HEK293 (cell line): ENCODE data around the gene NHLRC2.
A peak's percentile ranks its signal among the peaks of the same experiment; 100 is the strongest.

Experiments used
- GFI1B ChIP-seq: fragments of 450-650 bp; formaldehyde crosslinking; IDR thresholded peaks from 2 replicates; pipeline ENCODE4 v1.5.1; 2016; ENCODE audit warnings: missing biosample characterization, missing genetic modification characterization
- GLI4 ChIP-seq: fragments of 450-650 bp; formaldehyde crosslinking; IDR thresholded peaks from 2 replicates; pipeline ENCODE4 v1.5.1; 2016; ENCODE audit warnings: missing biosample characterization, missing genetic modification characterization
- MYNN ChIP-seq: fragments of 450-650 bp; formaldehyde crosslinking; IDR thresholded peaks from 2 replicates; pipeline ENCODE4 v1.5.1; 2016; ENCODE audit warnings: missing biosample characterization, missing genetic modification characterization, borderline replicate concordance
- SALL2 ChIP-seq: fragments of 450-650 bp; formaldehyde crosslinking; IDR thresholded peaks from 2 replicates; pipeline ENCODE4 v1.5.0; 2017; ENCODE audit warnings: missing biosample characterization, mild to moderate bottlenecking, missing genetic modification characterization, borderline replicate concordance
- SCRT1 ChIP-seq: fragments of 450-650 bp; formaldehyde crosslinking; IDR thresholded peaks from 2 replicates; pipeline ENCODE4 v1.5.1; 2016; ENCODE audit warnings: missing biosample characterization, missing genetic modification characterization, borderline replicate concordance
- TRIM28 ChIP-seq: IDR thresholded peaks from 2 replicates; pipeline ENCODE4 v1.6.1; 2011; ENCODE audit warnings: low read length, control low read depth, borderline replicate concordance
- ZBTB1 ChIP-seq: fragments of 450-650 bp; formaldehyde crosslinking; IDR thresholded peaks from 2 replicates; pipeline ENCODE4 v1.5.1; 2016; ENCODE audit warnings: missing biosample characterization, missing genetic modification characterization
- ZFHX2 ChIP-seq: fragments of 450-650 bp; formaldehyde crosslinking; conservative IDR thresholded peaks from 2 replicates; pipeline ENCODE4 v1.5.1; 2016; ENCODE audit warnings: missing biosample characterization, missing genetic modification characterization
- ZIC2 ChIP-seq: fragments of 450-650 bp; formaldehyde crosslinking; IDR thresholded peaks from 2 replicates; pipeline ENCODE4 v1.5.1; 2016; ENCODE audit warnings: missing biosample characterization, missing genetic modification characterization
- ZNF133 ChIP-seq: fragments of 450-650 bp; formaldehyde crosslinking; IDR thresholded peaks from 2 replicates; pipeline ENCODE4 v1.5.1; 2016; ENCODE audit warnings: missing biosample characterization, missing genetic modification characterization
- ZNF146 ChIP-seq: fragments of 450-650 bp; formaldehyde crosslinking; IDR thresholded peaks from 2 replicates; pipeline ENCODE4 v1.5.1; 2016; ENCODE audit warnings: missing biosample characterization, missing genetic modification characterization
- ZNF175 ChIP-seq: fragments of 450-650 bp; formaldehyde crosslinking; IDR thresholded peaks from 2 replicates; pipeline ENCODE4 v1.5.1; 2016; ENCODE audit warnings: missing biosample characterization, missing genetic modification characterization
- ZNF2 ChIP-seq: fragments of 450-650 bp; formaldehyde crosslinking; IDR thresholded peaks from 2 replicates; pipeline ENCODE4 v1.5.1; 2016; ENCODE audit warnings: missing biosample characterization, missing genetic modification characterization
- ZNF324 ChIP-seq: fragments of 450-650 bp; formaldehyde crosslinking; IDR thresholded peaks from 2 replicates; pipeline ENCODE4 v1.5.1; 2016; ENCODE audit warnings: missing biosample characterization, missing genetic modification characterization
- ZNF366 ChIP-seq: fragments of 450-650 bp; formaldehyde crosslinking; conservative IDR thresholded peaks from 2 replicates; pipeline ENCODE4 v1.5.1; 2016; ENCODE audit warnings: missing biosample characterization, missing genetic modification characterization
- ZNF423 ChIP-seq: fragments of 450-650 bp; formaldehyde crosslinking; IDR thresholded peaks from 2 replicates; pipeline ENCODE4 v1.5.1; 2016; ENCODE audit warnings: missing biosample characterization, missing genetic modification characterization
- ZNF510 ChIP-seq: fragments of 450-650 bp; formaldehyde crosslinking; IDR thresholded peaks from 2 replicates; pipeline ENCODE4 v1.5.1; 2018; ENCODE audit warnings: mild to moderate bottlenecking, missing genetic modification characterization, missing biosample characterization; ENCODE audit not compliant: insufficient replicate concordance
- ZNF521 ChIP-seq: fragments of 450-650 bp; formaldehyde crosslinking; IDR thresholded peaks from 2 replicates; pipeline ENCODE4 v1.5.1; 2017; ENCODE audit warnings: missing biosample characterization, mild to moderate bottlenecking, missing genetic modification characterization
- ZNF529 ChIP-seq: fragments of 450-650 bp; formaldehyde crosslinking; IDR thresholded peaks from 2 replicates; pipeline ENCODE4 v1.5.1; 2017; ENCODE audit warnings: missing genetic modification characterization, missing biosample characterization; ENCODE audit not compliant: insufficient replicate concordance
- ZNF548 ChIP-seq: fragments of 450-650 bp; formaldehyde crosslinking; IDR thresholded peaks from 2 replicates; pipeline ENCODE4 v1.5.1; 2016; ENCODE audit warnings: missing biosample characterization, missing genetic modification characterization
- ZNF571 ChIP-seq: fragments of 450-650 bp; formaldehyde crosslinking; IDR thresholded peaks from 2 replicates; pipeline ENCODE4 v1.5.0; 2017; ENCODE audit warnings: missing biosample characterization, missing genetic modification characterization
- ZNF600 ChIP-seq: fragments of 450-650 bp; formaldehyde crosslinking; IDR thresholded peaks from 2 replicates; pipeline ENCODE4 v1.5.1; 2016; ENCODE audit warnings: missing biosample characterization, missing genetic modification characterization
- ZNF623 ChIP-seq: fragments of 450-650 bp; formaldehyde crosslinking; IDR thresholded peaks from 2 replicates; pipeline ENCODE4 v1.5.1; 2016; ENCODE audit warnings: missing biosample characterization, missing genetic modification characterization
- ZNF626 ChIP-seq: fragments of 450-650 bp; sonication (Bioruptor Pico); formaldehyde crosslinking; IDR thresholded peaks from 2 replicates; pipeline ENCODE4 v1.5.1; 2018; ENCODE audit warnings: missing biosample characterization, missing genetic modification characterization, inconsistent platforms
- ZNF654 ChIP-seq: fragments of 450-650 bp; formaldehyde crosslinking; IDR thresholded peaks from 2 replicates; pipeline ENCODE4 v1.5.1; 2016; ENCODE audit warnings: low read depth, missing biosample characterization, missing genetic modification characterization
- ZNF660 ChIP-seq: fragments of 450-650 bp; IDR thresholded peaks from 2 replicates; pipeline ENCODE4 v1.5.1; 2018; ENCODE audit warnings: missing biosample characterization, mild to moderate bottlenecking, missing genetic modification characterization
- ZNF707 ChIP-seq: fragments of 450-650 bp; formaldehyde crosslinking; IDR thresholded peaks from 2 replicates; pipeline ENCODE4 v1.5.1; 2016; ENCODE audit warnings: missing biosample characterization, missing genetic modification characterization
- ZNF791 ChIP-seq: fragments of 450-650 bp; formaldehyde crosslinking; IDR thresholded peaks from 2 replicates; pipeline ENCODE4 v1.5.1; 2016; ENCODE audit warnings: missing biosample characterization, missing genetic modification characterization
- ZNF830 ChIP-seq: fragments of 450-650 bp; IDR thresholded peaks from 2 replicates; pipeline ENCODE4 v1.5.0; 2018; ENCODE audit warnings: missing biosample characterization, missing genetic modification characterization, low read depth, mild to moderate bottlenecking, moderate library complexity
- ZSCAN23 ChIP-seq: fragments of 450-650 bp; formaldehyde crosslinking; IDR thresholded peaks from 2 replicates; pipeline ENCODE4 v1.5.1; 2016; ENCODE audit warnings: missing biosample characterization, missing genetic modification characterization
- TF ChIP-seq, protein P1 (sequence below): fragments of 450-650 bp; formaldehyde crosslinking; IDR thresholded peaks from 2 replicates; pipeline ENCODE4 v1.5.1; 2016; ENCODE audit warnings: missing biosample characterization, missing genetic modification characterization
- TF ChIP-seq, protein P2 (sequence below): IDR thresholded peaks from 2 replicates; pipeline ENCODE4 v1.6.1; 2011; ENCODE audit warnings: mild to moderate bottlenecking, low read depth, low read length, borderline replicate concordance
- TF ChIP-seq, protein P3 (sequence below): fragments of 450-650 bp; formaldehyde crosslinking; IDR thresholded peaks from 2 replicates; pipeline ENCODE4 v1.5.1; 2016; ENCODE audit warnings: missing biosample characterization, missing genetic modification characterization, low read depth
- TF ChIP-seq, protein P4 (sequence below): fragments of 450-650 bp; formaldehyde crosslinking; IDR thresholded peaks from 2 replicates; pipeline ENCODE4 v1.5.1; 2017; ENCODE audit warnings: missing biosample characterization, mild to moderate bottlenecking, missing genetic modification characterization, moderate library complexity

The NHLRC2 gene

DNA sequence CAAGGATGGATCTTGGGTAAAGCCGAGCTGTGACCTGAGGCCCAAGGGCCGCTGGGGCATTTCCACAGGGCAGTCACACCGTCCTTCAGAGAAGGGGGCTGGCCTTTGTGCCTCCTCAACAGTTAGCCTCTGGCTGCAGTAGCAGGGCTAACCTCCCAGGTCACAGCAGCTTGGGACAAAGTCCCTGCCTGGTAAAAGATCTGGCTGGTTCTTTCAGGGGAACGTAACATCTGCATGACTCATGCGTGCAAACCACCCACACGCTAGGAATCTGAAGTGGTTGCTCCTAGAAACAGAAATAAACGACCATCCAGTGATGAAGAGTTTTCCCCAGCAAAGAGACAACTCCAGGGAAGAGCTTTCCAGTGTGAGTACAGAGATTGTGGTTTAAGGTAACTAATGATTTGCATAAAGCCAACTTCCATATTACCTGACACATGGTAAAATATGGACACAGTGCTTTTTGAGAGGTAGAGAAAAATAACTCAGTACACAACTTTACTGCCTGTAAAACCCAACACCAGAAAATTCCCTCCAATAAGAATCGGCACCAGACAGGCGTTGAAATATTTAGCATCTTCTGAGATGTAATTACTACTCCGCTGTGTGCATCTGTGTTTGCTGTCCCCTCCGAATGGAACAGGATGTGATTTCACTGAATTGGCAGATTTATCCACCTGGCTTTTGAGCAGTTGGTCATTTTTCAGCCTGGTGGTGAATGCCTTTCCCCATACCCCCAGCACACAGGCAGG lies 104.3 kb downstream of the NHLRC2 start (continued):
- TF ChIP-seq, protein P1, sequence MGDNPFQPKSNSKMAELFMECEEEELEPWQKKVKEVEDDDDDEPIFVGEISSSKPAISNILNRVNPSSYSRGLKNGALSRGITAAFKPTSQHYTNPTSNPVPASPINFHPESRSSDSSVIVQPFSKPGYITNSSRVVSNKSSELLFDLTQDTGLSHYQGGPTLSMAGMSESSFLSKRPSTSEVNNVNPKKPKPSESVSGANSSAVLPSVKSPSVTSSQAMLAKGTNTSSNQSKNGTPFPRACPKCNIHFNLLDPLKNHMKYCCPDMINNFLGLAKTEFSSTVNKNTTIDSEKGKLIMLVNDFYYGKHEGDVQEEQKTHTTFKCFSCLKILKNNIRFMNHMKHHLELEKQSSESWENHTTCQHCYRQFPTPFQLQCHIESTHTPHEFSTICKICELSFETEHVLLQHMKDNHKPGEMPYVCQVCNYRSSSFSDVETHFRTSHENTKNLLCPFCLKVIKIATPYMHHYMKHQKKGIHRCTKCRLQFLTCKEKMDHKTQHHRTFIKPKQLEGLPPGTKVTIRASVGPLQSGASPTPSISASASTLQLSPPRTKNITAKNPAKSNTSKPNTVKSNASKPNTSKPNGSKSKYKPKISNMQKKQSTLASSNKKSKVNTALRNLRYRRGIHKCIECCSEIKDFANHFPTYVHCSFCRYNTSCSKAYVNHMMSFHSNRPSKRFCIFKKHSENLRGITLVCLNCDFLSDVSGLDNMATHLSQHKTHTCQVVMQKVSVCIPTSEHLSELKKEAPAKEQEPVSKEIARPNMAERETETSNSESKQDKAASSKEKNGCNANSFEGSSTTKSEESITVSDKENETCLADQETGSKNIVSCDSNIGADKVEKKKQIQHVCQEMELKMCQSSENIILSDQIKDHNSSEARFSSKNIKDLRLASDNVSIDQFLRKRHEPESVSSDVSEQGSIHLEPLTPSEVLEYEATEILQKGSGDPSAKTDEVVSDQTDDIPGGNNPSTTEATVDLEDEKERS (tag by site-specific recombination), result no peak
- TF ChIP-seq ZIC2 (tag by site-specific recombination) (no peak), MYNN (no peak), ZNF521 (tag by site-specific recombination) (no peak), ZNF654 (tag by site-specific recombination) (no peak), ZNF529 (no peak), ZNF175 (tag by site-specific recombination) (no peak), ZNF366 (tag by site-specific recombination) (peak; percentile 69), ZSCAN23 (no peak), ZNF623 (no peak), ZNF626 (tag by site-specific recombination) (no peak), ZNF510 (tag by site-specific recombination) (no peak), GLI4 (tag by site-specific recombination) (no peak), ZNF146 (tag by site-specific recombination) (no peak), ZNF600 (tag by site-specific recombination) (peak; percentile 55; the same call in 1 of the 2 replicates), ZNF571 (no peak), ZNF660 (tag by site-specific recombination) (0 out of 2 replicates have a peak, but pooled peaks have one; percentile 31), ZNF707 (no peak), ZBTB1 (no peak), ZNF324 (no peak), ZNF791 (tag by site-specific recombination) (no peak), ZNF423 (tag by site-specific recombination) (no peak), ZNF548 (no peak), GFI1B (no peak), TRIM28 (no peak), ZNF133 (tag by site-specific recombination) (no peak), ZNF830 (tag by site-specific recombination) (no peak), SCRT1 (tag by site-specific recombination) (no peak), ZNF2 (tag by site-specific recombination) (no peak), SALL2 (tag by site-specific recombination) (no peak), ZFHX2 (tag by site-specific recombination) (peak; percentile 68)
- TF ChIP-seq, protein P2, sequence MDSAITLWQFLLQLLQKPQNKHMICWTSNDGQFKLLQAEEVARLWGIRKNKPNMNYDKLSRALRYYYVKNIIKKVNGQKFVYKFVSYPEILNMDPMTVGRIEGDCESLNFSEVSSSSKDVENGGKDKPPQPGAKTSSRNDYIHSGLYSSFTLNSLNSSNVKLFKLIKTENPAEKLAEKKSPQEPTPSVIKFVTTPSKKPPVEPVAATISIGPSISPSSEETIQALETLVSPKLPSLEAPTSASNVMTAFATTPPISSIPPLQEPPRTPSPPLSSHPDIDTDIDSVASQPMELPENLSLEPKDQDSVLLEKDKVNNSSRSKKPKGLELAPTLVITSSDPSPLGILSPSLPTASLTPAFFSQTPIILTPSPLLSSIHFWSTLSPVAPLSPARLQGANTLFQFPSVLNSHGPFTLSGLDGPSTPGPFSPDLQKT, result no peak
- TF ChIP-seq, protein P3, sequence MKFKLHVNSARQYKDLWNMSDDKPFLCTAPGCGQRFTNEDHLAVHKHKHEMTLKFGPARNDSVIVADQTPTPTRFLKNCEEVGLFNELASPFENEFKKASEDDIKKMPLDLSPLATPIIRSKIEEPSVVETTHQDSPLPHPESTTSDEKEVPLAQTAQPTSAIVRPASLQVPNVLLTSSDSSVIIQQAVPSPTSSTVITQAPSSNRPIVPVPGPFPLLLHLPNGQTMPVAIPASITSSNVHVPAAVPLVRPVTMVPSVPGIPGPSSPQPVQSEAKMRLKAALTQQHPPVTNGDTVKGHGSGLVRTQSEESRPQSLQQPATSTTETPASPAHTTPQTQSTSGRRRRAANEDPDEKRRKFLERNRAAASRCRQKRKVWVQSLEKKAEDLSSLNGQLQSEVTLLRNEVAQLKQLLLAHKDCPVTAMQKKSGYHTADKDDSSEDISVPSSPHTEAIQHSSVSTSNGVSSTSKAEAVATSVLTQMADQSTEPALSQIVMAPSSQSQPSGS (tag by site-specific recombination), result no peak
- TF ChIP-seq, protein P4, sequence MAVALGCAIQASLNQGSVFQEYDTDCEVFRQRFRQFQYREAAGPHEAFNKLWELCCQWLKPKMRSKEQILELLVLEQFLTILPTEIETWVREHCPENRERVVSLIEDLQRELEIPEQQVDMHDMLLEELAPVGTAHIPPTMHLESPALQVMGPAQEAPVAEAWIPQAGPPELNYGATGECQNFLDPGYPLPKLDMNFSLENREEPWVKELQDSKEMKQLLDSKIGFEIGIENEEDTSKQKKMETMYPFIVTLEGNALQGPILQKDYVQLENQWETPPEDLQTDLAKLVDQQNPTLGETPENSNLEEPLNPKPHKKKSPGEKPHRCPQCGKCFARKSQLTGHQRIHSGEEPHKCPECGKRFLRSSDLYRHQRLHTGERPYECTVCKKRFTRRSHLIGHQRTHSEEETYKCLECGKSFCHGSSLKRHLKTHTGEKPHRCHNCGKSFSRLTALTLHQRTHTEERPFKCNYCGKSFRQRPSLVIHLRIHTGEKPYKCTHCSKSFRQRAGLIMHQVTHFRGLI, result no peak
